NK-92 (cell line): ENCODE data around the gene ASXL1.
"Not testable (repeated sequence)": the region's sequence is repeated elsewhere in the genome, so short reads cannot be mapped to it uniquely, and the experiment has no call there.

Source experiments
- DNase-seq: peaks from one replicate; lab custom pipeline; 2025; ENCODE audit not compliant: unreplicated experiment; lab: John Stamatoyannopoulos, UW

The ASXL1 gene

DNA sequence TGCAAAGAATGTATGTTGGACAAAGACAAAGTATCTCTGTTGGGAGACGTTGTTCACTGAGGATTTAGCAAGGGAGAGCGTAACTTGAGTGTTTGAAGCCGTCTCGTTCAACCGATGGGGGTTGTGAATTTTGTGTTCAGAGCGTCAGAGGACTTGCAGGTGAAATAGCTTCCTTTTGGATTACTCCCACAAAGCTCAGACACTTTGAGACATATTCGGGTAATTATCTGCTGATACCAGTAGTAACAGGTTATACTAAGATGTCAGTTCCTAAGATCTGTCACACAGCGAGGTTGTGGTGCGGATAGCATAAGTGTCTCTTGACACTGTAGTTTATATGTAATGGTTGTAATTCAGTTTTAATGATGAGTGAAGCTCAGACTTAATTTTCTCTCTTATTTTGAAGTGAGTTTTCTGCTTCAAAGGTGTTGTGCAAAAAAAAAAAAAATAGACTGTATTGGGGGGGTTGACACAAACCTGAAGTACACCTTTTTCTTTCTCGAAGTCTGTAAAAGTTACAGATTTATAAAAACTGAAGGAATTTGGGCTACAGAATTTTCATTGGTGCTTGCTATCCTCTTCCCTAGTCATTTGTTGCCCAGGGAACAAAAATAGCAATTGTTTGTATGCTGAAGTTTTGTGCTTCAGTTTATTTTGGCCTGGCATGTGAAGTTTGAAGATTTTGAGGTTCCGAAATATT is 1.7 kb downstream of the ASXL1 start:
- no peak for DNase-seq

DNA sequence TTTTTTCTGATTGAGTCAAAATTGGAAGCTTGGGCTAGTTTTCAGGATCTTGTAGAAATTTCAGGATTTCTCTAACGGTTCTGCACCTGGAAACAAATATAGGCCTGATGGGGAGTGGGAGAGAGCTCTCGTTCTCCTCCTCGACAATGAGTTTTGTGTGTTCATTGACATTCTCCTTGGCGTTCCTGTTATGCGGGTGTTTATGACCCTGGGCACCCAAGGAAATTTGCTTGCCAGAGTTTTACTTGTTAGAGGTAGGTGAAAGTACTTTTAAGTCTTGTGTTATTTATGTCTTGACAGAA is 2.2 kb downstream of the ASXL1 start:
- no peak for DNase-seq

DNA sequence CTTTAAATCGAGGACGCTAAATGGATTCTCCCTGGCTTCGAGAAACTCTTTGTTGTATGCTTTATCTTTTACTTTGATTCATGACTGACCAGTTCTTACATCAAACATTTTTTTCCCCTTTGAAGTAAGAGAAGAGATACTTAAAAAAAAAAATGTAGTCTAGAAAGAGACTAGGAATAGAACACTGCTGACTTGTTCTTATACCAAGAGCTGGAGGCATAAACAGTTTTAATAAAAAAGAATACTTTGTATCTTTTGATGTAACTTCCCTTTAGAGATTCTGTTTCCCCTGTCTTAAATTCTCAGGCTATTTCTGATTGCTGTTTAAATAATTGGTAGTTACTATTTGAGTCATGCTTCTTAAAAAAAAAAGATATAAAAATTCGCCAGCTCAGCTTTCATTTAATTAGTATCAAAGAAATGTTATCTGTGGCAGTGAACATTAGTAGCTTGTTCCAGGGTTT is 4.8 kb downstream of the ASXL1 start:
- DNase-seq, result no peak

DNA sequence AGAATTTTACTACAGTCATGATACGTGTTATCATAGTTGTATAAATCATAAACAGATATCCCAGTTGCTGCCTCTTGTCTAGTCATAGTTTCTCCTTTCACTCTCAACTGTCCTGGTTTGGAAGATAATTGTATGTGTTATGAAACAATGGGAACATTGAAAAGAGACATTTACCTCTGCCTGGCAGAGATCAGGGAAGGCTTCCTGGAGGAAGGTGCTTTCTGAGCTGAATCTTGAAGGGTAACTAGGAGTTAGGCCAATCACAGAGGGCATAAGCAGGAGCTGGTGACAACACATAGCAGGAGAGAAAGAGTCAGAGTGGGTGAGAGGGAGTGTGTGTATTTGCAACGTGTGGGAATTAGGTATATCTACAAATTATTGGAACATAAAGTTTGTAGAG is 5.4 kb downstream of the ASXL1 start:
- no peak for DNase-seq

DNA sequence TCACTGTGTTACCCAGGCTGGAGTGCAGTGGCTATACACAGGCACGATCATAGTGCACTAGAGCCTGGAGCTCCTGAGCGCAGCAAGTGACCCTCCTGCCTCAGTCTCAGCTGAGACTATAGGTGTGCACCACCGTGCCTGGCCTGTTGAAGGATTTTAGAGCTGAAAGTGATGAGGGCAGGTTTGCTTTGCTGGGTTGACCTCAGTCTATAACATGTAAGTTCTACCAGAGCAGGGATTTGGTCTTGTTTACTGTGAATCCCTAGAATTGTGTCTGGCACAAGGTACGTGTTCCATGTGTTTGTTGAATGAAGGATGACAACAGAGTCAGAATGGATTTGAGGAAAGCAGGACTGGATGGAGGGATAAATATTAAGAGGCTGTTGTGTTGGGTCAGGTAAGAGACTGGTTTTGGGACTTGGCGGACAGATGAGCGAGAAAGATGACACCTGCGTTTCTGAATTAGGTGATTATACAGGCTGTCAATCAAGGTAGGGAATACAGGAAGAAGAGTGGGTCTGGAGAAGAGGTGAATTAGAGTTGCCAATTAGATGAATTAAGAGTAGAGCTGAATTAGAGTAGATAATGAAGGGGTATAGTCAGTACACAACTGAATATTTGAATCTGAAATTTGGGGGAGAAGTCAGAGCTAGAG is 6.5 kb downstream of the ASXL1 start:
- DNase-seq, result no peak

DNA sequence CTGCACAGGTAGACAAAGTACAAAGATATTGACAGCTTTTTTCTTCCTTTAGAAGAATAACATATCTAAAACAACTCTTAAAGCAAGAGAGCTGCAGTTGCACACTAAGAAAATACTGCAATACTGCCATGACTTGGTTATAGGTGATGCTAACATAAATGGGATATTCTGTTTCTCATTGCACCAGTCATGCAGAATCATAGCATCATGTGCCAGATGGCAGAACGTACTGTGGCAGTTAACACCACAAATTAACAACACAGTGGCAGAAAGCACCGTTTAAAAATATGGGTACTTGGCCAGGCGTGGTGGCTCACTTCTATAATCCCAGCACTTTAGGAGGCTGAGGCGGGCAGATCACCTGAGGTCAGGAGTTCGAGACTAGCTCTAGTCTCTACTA is 7.4 kb downstream of the ASXL1 start:
- DNase-seq, result no peak

DNA sequence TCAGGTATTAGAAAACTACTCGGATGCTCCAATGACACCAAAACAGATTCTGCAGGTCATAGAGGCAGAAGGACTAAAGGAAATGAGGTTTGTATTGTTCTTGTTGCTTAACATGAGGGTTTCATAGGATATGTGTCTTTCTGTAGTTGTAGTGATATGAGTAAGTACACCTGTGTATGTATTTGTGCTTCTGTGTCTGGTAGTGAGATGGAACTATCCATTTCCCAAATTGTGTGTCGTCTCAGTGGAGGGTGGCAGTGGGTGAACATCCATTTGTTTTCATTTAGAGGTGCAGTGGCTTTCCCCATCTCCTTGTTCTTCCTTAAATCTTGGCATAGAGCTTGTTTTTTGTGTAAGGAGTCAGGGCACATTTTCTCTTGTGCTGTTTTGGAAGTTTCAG is 8.2 kb downstream of the ASXL1 start:
- no peak for DNase-seq

DNA sequence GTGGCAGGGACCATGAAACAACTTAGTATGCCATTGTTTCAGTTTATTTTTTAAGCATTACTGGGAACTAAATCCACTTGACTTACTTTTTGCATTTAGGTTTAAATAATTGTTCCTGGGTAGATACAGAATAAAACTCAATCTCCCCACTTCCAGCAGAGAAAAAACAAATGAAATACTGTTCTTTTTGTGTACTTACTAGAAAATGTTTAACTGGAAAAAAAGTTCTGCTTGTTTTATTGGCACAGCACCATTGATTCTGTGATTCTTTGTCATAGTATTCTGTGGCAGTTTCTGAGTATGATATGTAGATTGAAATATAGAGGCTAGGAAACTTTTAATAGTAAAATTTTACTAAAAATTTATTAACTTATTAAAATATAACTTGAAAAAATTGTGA is 10.2 kb downstream of the ASXL1 start:
- no peak for DNase-seq

DNA sequence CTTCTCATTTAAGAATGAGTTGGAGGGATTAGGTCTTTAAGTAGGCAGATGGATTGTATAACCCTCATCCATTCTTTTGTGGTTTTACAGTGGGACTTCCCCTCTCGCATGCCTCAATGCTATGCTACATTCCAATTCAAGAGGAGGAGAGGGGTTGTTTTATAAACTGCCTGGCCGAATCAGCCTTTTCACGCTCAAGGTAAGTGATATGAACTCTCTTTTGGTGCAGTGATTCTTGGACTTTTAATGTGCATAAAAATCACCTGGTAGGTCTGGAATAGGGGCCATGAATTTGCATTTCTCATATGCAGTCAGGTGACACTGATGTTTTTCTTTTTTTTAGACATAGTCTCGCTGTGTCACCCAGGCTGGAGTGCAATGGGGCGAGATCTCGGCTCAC is 10.8 kb downstream of the ASXL1 start:
- DNase-seq, result no peak

DNA sequence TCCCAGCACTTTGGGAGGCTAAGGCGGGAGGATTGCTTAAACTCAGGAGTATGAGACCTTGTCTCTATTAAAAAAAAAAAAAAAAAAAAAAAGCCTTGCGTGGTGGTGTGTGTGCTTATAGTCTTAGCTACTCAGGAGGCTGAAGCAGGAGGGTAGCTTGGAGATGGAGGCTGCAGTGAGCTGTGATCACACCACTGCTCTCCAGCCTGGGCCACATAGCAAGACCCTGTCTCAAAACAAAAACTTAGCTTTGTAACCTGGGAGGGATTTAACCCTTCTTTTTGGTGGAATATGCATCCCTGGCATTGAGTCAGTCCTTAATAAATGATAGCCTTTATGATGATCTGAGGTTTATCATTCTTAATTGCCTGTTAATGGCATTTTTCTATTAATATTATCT is 12.8 kb downstream of the ASXL1 start:
- DNase-seq, result no peak

DNA sequence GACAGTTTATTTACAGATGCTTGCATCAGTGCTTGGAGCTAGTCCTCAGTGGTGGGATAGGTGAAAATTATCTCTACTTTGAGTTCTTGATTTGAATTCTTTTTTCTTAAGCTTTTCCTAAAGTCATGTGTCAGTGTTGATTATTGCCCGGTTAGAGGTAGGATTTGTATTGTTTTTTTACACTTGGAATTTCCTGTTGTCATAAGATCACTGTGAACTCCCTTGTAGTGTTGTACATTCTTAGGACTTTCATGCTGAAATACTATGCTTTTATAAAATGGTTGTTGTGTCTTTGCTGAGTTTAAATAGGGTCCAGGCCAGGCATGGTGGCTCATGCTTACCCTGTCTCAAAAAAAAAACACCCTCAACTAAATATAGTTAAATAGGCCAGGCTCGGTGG is 20.3 kb downstream of the ASXL1 start:
- DNase-seq, result no peak

DNA sequence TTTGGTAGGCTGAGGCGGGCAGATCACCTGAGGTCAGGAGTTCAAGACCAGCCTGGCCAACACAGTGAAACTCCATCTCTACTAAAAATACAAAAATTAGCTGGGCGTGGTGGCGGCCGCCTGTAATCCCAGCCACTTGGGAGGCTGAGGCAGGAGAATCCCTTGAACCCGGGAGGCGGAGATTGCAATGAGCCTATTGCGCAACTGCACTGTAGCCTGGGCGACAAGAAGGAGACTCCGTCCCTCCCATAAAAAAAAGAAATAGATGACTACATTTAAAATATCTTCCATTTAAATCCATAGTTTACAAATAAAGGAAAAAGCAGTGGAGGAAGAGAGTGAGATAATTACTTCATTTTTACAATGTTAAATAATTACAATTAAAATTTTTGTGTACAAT is 21.9 kb downstream of the ASXL1 start:
- not testable (repeated sequence) for DNase-seq

DNA sequence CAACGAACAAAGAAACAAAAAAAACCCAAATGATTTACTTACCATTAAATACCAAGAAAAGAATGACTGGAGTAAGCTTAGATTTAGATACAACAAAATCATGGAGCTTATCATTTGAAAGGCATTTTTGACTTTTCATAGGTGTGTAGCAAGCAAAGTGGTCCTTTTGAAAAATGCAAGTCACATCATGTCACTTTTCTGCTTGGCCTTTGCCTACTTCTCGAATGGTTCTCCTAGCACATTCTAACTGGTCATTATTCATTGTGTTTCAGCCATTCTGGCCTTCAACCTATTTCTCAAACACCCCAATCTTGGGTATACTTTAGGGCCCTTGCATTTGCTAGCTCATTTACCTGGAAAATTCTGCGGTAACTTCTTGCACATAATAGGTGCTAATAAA is 22.6 kb downstream of the ASXL1 start:
- no peak for DNase-seq

DNA sequence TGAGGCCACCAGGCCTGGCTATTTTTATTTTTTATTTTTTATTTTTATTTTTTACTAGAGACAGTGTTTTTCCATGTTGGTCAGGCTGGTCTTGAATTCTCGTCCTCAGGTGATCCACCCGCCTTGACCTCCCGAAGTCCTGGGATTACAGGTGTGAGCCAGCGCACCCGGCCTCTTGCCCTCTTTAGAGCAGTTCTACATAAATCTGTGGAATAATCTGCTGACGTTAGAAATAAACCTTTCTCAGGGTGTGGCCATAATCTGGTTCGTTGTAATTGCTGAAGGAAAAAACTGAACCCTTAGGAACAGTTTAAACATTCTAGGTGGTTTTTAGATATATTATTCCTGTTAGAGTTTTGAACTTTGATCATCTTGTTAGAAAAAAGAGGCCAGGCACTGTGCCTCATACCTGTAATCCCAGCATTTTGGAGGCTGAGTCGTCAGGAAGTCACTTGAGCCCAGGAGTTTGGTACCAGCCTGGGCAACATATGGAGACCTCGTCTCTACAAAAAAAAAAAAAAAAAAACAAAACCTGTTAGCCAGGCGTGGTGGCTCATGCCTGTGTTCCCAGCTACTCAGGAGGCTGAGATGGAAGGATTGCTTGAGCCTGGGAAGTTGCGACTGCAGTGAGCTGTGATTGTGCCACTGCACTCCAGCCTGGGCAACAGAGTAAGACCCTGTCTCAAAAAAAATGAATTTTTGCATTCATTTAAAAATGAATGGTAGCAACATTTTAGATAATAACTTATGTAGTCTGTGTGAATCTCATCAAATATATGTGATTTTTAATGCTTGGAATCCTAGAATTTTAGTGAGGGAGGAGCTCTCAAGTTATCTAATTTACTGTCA is 24.2 kb downstream of the ASXL1 start:
- no peak for DNase-seq

DNA sequence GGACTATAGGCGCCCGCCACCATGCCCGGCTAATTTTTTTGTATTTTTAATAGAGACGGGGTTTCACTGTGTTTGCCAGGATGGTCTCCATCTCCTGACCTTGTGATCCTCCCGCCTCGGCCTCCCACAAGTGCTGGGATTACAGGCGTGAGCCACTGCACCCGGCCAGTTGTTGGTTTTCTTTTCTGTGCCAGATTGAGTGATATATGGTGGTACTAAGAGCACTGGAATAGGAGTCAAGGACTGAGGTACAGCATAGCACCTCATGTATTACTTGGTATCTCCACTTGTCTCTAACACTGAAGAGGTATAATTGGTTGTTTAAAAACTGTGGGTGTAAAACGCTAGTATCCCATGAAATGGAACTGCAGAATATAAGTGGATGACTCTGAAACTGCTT is 25.3 kb downstream of the ASXL1 start:
- DNase-seq, result not testable (repeated sequence)

DNA sequence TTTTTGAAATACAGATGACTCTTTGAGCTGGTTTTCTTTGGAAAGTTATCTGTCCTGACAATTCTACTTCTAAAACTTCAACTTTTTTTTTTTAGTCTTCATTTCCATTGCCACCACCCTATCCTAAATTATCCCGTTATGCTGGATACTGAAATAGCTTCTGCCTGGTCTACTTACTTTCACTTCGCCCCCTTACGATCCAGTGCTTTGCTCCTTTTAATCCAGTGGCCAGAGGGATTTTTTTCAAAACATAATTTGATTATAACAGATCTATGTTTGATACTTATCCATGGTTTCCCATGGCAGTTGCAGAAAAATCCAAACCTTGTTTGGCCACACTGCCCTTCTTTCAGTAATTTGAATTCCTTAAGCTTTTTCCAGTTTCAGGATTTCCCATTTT is 27.4 kb downstream of the ASXL1 start:
- DNase-seq, result no peak

DNA sequence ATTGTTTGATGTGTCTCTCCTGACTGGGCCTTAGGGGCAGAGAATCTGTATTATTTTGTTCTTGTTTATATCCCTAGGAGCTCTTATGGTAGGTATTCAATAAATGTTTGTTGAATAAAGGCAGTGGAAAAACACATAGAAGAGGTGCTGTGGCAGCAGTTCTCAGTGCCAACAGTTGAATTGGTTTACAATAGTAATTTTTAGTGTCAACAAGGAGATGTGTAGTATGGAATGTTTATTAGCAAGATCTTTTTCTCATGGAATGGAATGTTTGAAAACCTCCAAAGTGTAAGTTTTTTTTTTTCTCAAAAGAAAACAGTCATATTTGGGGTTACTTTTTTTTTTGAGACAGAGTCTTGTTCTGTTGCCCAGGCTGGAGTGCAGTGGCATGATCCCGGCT is 28.0 kb downstream of the ASXL1 start:
- DNase-seq, result no peak

DNA sequence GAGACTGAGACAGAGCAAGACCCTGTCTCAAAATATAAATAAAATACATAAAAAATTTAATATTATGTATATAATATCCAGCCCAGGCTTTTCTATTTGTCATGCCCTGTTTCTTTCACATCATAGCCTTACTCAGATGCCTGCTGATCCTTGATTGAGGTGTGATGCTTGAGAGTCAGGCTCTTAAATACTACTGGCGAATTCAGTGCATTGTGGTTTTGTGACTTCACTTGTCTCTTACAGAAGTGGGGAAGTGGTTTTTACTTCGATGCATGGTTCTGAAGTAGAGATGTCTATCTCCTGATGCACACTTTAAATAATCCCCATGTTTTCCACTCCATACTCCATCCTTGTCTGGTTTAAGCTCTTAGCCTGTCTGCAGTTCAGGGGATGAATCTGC is 29.1 kb downstream of the ASXL1 start:
- DNase-seq, result no peak

DNA sequence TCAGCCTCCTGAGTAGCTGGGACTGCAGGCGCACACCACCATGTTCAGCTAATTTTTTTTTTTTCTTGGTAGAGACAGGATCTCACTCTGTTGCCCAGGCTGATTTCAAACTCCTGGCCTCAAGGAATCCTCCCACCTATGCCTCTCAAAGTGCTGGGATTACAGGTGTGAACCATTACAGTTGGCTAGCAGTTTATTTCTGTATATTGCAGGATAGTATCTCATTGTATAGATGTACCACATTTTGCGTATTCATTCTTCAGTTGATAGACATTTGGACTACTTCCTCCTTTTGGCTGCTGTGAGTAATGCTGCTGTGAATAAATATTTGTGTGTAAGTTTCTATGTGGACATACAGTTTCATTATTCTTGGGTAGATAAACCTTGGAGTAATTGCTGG is 32.9 kb downstream of the ASXL1 start:
- no peak for DNase-seq

DNA sequence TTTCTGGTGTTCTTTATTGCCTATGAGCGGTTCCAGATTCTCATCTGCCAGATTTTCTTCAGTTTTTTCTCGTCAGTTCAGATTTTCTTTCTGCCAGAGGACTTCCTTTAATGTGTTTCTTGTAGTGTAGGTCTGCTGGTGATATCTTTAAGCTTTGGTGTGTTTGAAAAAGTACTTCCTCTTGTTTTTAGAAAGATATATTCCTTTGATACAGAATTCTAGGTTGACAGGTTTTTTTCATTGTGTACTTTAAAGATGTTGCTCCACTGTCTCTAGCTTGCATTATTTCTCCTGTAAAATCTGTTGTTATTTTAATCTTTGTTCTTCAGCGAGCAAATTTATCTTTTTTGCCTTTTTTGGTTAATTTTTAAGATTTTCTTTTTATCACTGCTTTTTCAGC is 36.9 kb downstream of the ASXL1 start:
- no peak for DNase-seq

DNA sequence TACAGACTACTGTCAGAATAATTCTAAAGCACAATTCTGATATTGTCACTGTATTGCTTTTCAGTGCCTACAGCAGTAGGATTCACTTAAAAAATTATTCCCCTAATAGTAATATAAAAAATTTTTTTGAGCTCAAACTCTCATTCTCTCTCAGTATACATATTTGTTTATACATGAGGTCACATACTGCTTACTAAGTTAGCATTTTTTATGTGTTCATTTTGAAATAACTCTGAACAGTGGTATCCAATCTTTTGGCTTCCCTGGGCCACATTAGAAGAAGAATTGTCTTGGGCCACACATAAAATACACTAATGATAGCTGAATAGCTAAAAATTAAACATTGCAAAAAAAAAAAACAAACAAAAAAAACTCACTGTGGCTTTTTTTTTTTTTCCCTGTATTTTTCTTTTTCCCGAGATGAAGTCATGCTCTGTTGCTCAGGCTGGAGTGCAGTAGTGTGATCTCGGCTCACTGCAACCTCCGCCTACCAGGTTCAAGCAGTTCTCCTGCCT is 38.6 kb downstream of the ASXL1 start:
- no peak for DNase-seq

DNA sequence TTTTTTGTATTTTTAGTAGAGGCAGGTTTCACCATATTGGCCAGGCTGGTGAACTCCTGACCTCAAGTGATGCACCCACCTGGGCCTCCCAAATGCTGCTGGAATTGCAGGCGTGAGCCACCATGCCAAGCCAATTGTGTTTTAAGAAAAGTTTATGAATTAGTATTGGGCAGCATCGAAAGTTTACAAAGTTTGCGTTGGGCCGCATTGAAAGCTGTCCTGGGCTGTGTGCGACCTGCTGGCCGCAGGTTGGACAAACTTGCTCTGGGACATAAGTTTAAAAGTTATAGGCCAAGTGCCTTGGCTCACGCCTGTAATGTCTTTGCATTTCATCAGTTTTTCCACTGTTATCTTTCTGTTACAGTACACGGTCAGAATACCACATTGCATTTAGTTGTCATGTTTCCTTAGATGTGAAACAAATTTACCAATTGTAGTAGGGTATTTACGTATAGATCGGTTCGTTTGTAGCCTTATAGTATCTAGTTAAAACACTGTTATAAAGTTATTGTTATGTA is 39.5 kb downstream of the ASXL1 start:
- DNase-seq, result no peak
